A673 (cell line): Measurements from ENCODE around the gene POU2F2.

ENCODE experiments used
- CTCF ChIP-seq: fragments of 300-800, 200-600 bp; sonication (generic); conservative IDR thresholded peaks from 2 replicates; pipeline ENCODE4 v1.5.1; 2017; ENCODE audit warnings: low read depth, mild to moderate bottlenecking, antibody characterized with exemption, low read length, moderate library complexity, mixed read lengths
- EZH2 ChIP-seq: fragments of 200-600 bp; sonication (generic); IDR thresholded peaks from 2 replicates; pipeline ENCODE4 v1.6.1; 2017; ENCODE audit warnings: borderline replicate concordance, low read depth, mild to moderate bottlenecking, mixed read lengths, antibody characterized with exemption, low read length; ENCODE audit not compliant: poor library complexity, severe bottlenecking

GRCh38 chr19:42174958-42175734 lies 42.9 kb upstream of the POU2F2 start:
- TF ChIP-seq CTCF (no peak), EZH2 (no peak)
